ENCODE data around the gene SH3PXD2A.

SH3PXD2A gene

GRCh38 chr10:103767756-103768155, 87.6 kb downstream of the SH3PXD2A start:
- Histone ChIP-seq H2AFZ (ENCODE audit: low read depth) (no peak overlapping the region), H3K4me2 (no peak overlapping the region), H3K9ac (no peak overlapping the region), H3K4me1 (ENCODE audit: low read depth, poor library complexity, severe bottlenecking) (peaks cover 7% of the 10 kb centered on the region), H3K27ac (no peak overlapping the region), H4K20me1 (ENCODE audit: insufficient read depth) (no peaks in the 10 kb centered on the region), H3K4me3 (IDR thresholded peaks at IDR 0.05; ENCODE audit: insufficient read depth, low read depth, low read length) (no peak overlapping the region), H3K79me2 (ENCODE audit: insufficient read depth, low read depth) (no peaks in the 10 kb centered on the region), H3K27me3 (ENCODE audit: insufficient read depth, low read depth) (no peaks in the 10 kb centered on the region), H3K36me3 (ENCODE audit: insufficient read depth) (no peaks in the 10 kb centered on the region)
- no peak for TF ChIP-seq CTCF (conservative IDR thresholded peaks at IDR 0.05; ENCODE audit: low read depth, low read length)

GRCh38 chr10:103766751-103767505, 88.4 kb downstream of the SH3PXD2A start:
- H3K36me3 ChIP-seq (ENCODE audit: insufficient read depth): no peaks in the 10 kb centered on the region
- H3K9ac ChIP-seq: no peak overlapping the region
- H3K4me3 ChIP-seq (IDR thresholded peaks at IDR 0.05; ENCODE audit: insufficient read depth, low read depth, low read length): no peak overlapping the region
- no peak overlapping the region for H2AFZ ChIP-seq (ENCODE audit: low read depth)
- H3K4me2 ChIP-seq: no peak overlapping the region
- H4K20me1 ChIP-seq (ENCODE audit: insufficient read depth): no peaks in the 10 kb centered on the region
- peaks cover 3% of the 10 kb centered on the region for H3K4me1 ChIP-seq (ENCODE audit: low read depth, poor library complexity, severe bottlenecking)
- H3K79me2 ChIP-seq (ENCODE audit: insufficient read depth, low read depth): no peaks in the 10 kb centered on the region
- TF ChIP-seq CTCF (conservative IDR thresholded peaks at IDR 0.05; ENCODE audit: low read depth, low read length): no peak
- H3K27me3 ChIP-seq (ENCODE audit: insufficient read depth, low read depth): no peaks in the 10 kb centered on the region
- no peak overlapping the region for H3K27ac ChIP-seq

- Histone ChIP-seq H3K4me1 (ENCODE audit: low read depth, poor library complexity, severe bottlenecking) (no peaks in the 10 kb centered on the region), H3K9ac (no peak overlapping the region), H2AFZ (ENCODE audit: low read depth) (no peak overlapping the region), H3K36me3 (ENCODE audit: insufficient read depth) (no peaks in the 10 kb centered on the region), H4K20me1 (ENCODE audit: insufficient read depth) (no peaks in the 10 kb centered on the region), H3K79me2 (ENCODE audit: insufficient read depth, low read depth) (no peaks in the 10 kb centered on the region), H3K4me3 (IDR thresholded peaks at IDR 0.05; ENCODE audit: insufficient read depth, low read depth, low read length) (no peak overlapping the region), H3K4me2 (no peak overlapping the region), H3K27ac (no peak overlapping the region), H3K27me3 (ENCODE audit: insufficient read depth, low read depth) (no peaks in the 10 kb centered on the region)
- no peak for TF ChIP-seq CTCF (conservative IDR thresholded peaks at IDR 0.05; ENCODE audit: low read depth, low read length)
These were observed 89.4 kb downstream of the SH3PXD2A start for GRCh38 chr10:103765981-103766380.

- Histone ChIP-seq H3K27ac (no peak overlapping the region), H3K4me2 (no peak overlapping the region), H4K20me1 (ENCODE audit: insufficient read depth) (no peaks in the 10 kb centered on the region), H3K27me3 (ENCODE audit: insufficient read depth, low read depth) (no peaks in the 10 kb centered on the region), H3K9ac (no peak overlapping the region), H3K79me2 (ENCODE audit: insufficient read depth, low read depth) (no peaks in the 10 kb centered on the region), H2AFZ (ENCODE audit: low read depth) (no peak overlapping the region), H3K4me3 (IDR thresholded peaks at IDR 0.05; ENCODE audit: insufficient read depth, low read depth, low read length) (no peak overlapping the region), H3K36me3 (ENCODE audit: insufficient read depth) (no peaks in the 10 kb centered on the region), H3K4me1 (ENCODE audit: low read depth, poor library complexity, severe bottlenecking) (no peaks in the 10 kb centered on the region)
- no peak for TF ChIP-seq CTCF (conservative IDR thresholded peaks at IDR 0.05; ENCODE audit: low read depth, low read length)
These were observed 90.2 kb downstream of the SH3PXD2A start for GRCh38 chr10:103765168-103765567.

All from KMS-11 (cell line).